Common myeloid progenitor, CD34-positive (primary cell): ENCODE results near the gene NOD2.

Experiments used
- CTCF ChIA-PET: fragments of 350-600 bp; sonication (Branson Sonifier 250); formaldehyde crosslinking; loops from one replicate; lab custom pipeline; 2021; ENCODE audit warnings: antibody characterized with exemption; lab: Charles Lee
- POLR2A ChIA-PET: fragments of 350-600 bp; sonication (Branson Sonifier 250); formaldehyde crosslinking; loops from one replicate; lab custom pipeline; 2021; ENCODE audit warnings: antibody characterized with exemption; lab: Charles Lee
- DNase-seq, 3 donors: peaks; one replicate each; pipeline versions ENCODE4 v3.0.0 to v3.0.0-alpha.2; 2013
- H3K27ac ChIP-seq, 2 experiments: 1 replicate in 1 of 2; 2 replicates in 1 of 2; pipeline ENCODE4 v1.7.0; 2013; ENCODE audit warnings: inconsistent platforms in 2 of 2, low read length in 2 of 2, mild to moderate bottlenecking in 2 of 2, low read depth in 1 of 2, moderate library complexity in 1 of 2; ENCODE audit not compliant: severe bottlenecking in 2 of 2, insufficient read depth in 1 of 2, poor library complexity in 1 of 2
- H3K27me3 ChIP-seq, 5 experiments: replicated peaks in 2 of 5; 1 replicate in 3 of 5; 2 replicates in 2 of 5; pipeline versions ENCODE4 v1.6.1 to v1.7.0; 2013; ENCODE audit warnings: low read length in 4 of 5, mild to moderate bottlenecking in 2 of 5, moderate library complexity in 2 of 5, inconsistent platforms in 1 of 5; ENCODE audit not compliant: insufficient read depth in 5 of 5, control insufficient read depth in 4 of 5
- H3K36me3 ChIP-seq, 4 experiments: 1 replicate in 2 of 4; 2 replicates in 2 of 4; pipeline versions ENCODE4 v1.6.1 to v1.7.0; 2013; ENCODE audit warnings: low read length in 3 of 4, control low read depth in 1 of 4, mild to moderate bottlenecking in 1 of 4; ENCODE audit not compliant: control insufficient read depth in 4 of 4, insufficient read depth in 4 of 4
- H3K4me1 ChIP-seq, 4 experiments: 1 replicate in 3 of 4; 2 replicates in 1 of 4; pipeline versions ENCODE4 v1.6.1 to v1.7.1; 2013; ENCODE audit warnings: low read length in 3 of 4, mild to moderate bottlenecking in 3 of 4, control low read depth in 1 of 4, inconsistent platforms in 1 of 4, moderate library complexity in 1 of 4; ENCODE audit not compliant: control insufficient read depth in 4 of 4, insufficient read depth in 4 of 4; ENCODE audit errors: control extremely low read depth in 1 of 4
- H3K4me3 ChIP-seq, 7 experiments: 1 replicate in 4 of 7; 2 replicates in 3 of 7; pipeline versions ENCODE4 v1.5.1 to v1.7.0; 2013; ENCODE audit warnings: mild to moderate bottlenecking in 7 of 7, low read length in 6 of 7, moderate library complexity in 6 of 7, inconsistent platforms in 2 of 7, low read depth in 2 of 7, control low read depth in 1 of 7; ENCODE audit not compliant: insufficient read depth in 4 of 7, control insufficient read depth in 1 of 7; ENCODE audit errors: extremely low read depth in 1 of 7
- H3K9me3 ChIP-seq, 5 experiments: 1 replicate in 4 of 5; 2 replicates in 1 of 5; pipeline versions ENCODE4 v1.6.1 to v1.7.1; 2013; ENCODE audit warnings: low read length in 4 of 5, mild to moderate bottlenecking in 2 of 5, inconsistent platforms in 1 of 5, low read depth in 1 of 5, moderate library complexity in 1 of 5; ENCODE audit not compliant: control insufficient read depth in 4 of 5, insufficient read depth in 2 of 5; ENCODE audit errors: control extremely low read depth in 1 of 5
- WGBS: methylation state at CpG from one replicate; pipeline ENCODE4 v1.1.5; 2013; ENCODE audit not compliant: insufficient coverage; 5-methylcytosine and 5-hydroxymethylcytosine counted together

Gene NOD2

DNA sequence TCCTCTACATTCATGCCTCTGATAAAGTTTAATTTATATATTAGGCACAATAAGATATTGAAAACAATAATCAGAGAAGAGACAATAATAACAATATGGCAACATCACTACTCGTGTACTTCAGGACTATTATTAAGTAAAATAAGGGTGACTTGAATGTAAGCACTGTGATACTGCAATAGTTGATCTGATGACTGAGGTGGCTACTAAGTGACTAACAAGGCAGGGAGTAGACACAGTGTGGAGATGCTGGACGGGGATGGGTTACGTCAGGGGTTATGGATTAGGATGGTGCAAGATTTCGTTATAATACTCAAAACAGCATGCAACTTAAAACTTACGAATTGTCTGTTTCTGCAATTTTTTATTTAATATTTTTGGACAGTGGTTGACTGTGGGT, 81.0 kb downstream of the NOD2 start:
- H3K4me3 ChIP-seq = no peak overlapping the region
- H3K36me3 ChIP-seq = peaks cover 13 to 60% (median 19%) of the 10 kb centered on the region in 4 experiments
- ChIA-PET CTCF (no interaction called here), POLR2A (no interaction called here)
- H3K4me1 ChIP-seq = no peaks in the 10 kb centered on the region
- peaks cover 0 to 11% (median 4%) of the 10 kb centered on the region in 5 experiments for H3K9me3 ChIP-seq
- H3K27ac ChIP-seq = no peak overlapping the region
- no peak for DNase-seq
- no peaks in the 10 kb centered on the region for H3K27me3 ChIP-seq
- 100% methylated on average over 1 of the region's 5 CpGs for WGBS

DNA sequence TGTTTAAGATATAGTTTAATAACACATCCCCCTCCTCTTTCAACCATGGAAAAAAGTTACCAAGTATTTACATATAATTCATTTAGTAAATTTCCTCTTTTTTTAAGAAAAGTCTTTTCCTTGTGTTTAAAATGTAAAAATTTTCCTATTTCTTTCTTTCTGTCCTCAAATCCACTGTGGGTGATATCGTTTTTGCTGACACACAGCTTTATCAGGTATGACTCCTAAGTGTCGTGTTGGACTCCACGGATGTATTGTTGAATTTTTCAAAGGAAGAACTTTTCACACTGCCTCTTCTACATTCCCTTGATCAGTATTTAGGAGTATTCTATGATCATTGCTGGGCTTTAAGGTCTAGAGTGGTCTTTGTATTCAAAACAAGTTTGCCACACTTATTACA, 81.6 kb downstream of the NOD2 start:
- Histone ChIP-seq H3K27ac (no peak overlapping the region), H3K27me3 (no peaks in the 10 kb centered on the region), H3K4me1 (no peaks in the 10 kb centered on the region), H3K36me3 (peaks cover 13 to 59% (median 20%) of the 10 kb centered on the region in 4 experiments), H3K9me3 (peaks cover 0 to 6% (median 0%) of the 10 kb centered on the region in 5 experiments), H3K4me3 (no peak overlapping the region)
- DNase-seq = no peak
- ChIA-PET POLR2A (no interaction called here), CTCF (no interaction called here)
- WGBS = no CpG with 5 or more reads among the region's 3 CpGs

DNA sequence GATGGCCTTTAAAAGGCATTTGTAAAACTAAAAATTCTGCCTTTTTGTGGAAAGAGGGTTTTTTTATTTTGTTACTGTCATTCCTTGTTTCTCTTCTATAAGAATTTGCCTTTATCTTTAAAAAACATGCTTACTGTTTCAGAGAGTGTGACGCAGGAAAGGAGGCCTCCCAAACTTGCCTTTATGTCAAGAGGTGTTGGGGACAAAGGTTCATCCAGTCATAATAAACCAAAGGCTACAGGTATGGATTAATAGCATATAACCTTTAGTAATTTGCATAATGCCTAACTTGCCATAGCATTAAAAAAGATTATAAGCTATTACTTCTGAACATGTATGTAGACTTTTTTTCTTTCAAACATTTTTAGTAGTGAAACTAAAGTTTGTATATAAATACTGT, 82.6 kb downstream of the NOD2 start:
- no peak for DNase-seq
- Histone ChIP-seq H3K4me1 (peaks cover 0 to under 1% (median 0%) of the 10 kb centered on the region in 4 experiments), H3K4me3 (no peak overlapping the region), H3K27me3 (no peaks in the 10 kb centered on the region), H3K36me3 (peaks cover 9 to 55% (median 21%) of the 10 kb centered on the region in 4 experiments), H3K9me3 (no peaks in the 10 kb centered on the region), H3K27ac (no peak overlapping the region)
- CTCF ChIA-PET = interaction anchor here (1.0 to 2.5 kb wide), 5 partner anchors 8 to 31 kb away, joined by 3 to 8 read pairs (median 4); no protein-coding TSS in a partner anchor
- no CpG with 5 or more reads among the region's 1 CpG for WGBS
- POLR2A ChIA-PET = no interaction called here

DNA sequence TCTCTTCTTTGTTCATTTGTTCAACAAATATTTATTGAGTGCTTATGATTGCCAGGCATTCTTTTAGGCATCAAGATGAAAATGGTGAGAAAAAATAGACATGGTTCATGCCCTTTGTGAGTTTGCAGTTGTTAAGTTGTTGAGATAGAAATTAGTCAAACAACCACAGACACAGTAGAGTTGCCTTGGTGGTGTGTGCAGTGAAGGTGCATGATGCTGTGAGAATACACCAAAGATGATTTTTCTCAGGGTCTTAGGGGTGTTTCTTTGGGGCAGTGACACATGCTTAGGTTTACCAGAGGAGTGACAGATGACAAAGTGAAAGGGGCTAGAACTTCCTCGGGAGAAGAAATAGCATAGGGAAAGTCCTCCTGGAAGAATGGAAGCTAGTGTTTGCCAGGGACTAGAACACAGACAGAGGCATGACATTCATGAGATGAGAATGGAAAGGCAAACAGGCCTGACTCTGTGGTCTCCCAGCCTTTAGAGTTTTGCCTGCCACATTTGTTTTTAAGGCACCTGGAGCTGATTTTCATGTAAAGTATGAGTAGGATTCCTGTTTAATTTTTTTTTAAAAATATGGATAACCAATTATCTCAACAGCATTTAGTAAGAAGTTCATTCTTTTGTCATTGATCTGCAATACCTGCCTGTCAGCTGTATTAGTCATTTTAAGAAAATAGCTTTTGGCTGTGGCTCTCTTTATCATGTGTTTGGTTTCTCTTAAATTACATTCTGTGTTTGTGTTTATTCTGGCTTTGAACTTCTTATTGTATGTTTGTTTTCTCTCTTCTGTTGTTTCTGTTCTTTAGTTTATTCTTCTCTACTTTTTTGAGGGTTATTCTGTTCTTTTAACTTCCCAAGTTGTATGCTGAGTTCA, 85.1 kb downstream of the NOD2 start:
- no peak overlapping the region for H3K4me3 ChIP-seq
- CTCF ChIA-PET = no interaction called here
- 100% methylated on average over 1 of the region's 1 CpG for WGBS
- H3K9me3 ChIP-seq = no peaks in the 10 kb centered on the region
- POLR2A ChIA-PET = no interaction called here
- DNase-seq = no peak
- no peaks in the 10 kb centered on the region for H3K27me3 ChIP-seq
- H3K27ac ChIP-seq = no peak overlapping the region
- peaks cover 0 to 5% (median 2%) of the 10 kb centered on the region in 4 experiments for H3K4me1 ChIP-seq
- H3K36me3 ChIP-seq = peaks cover 12 to 62% (median 28%) of the 10 kb centered on the region in 4 experiments

DNA sequence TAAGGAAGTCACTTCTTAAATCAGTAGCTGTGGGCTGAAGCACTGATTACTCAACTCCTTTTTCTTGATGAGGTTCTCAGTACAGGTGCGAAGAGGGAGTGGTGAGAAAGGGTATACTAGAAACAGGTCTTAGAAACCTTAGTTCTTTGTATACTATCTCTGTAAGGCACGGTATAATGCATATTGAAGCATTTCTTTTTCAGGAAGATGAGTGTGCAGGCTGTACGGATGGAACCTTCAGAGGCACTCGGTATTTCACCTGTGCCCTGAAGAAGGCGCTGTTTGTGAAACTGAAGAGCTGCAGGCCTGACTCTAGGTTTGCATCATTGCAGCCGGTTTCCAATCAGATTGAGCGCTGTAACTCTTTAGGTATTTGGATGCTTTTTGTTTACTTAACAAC, 87.6 kb downstream of the NOD2 start:
- WGBS = 100% methylated on average over 3 of the region's 7 CpGs
- CTCF ChIA-PET = interaction anchor here (0.8 to 2.1 kb wide), 4 partner anchors 24 to 61 kb away, joined by 3 to 7 read pairs (median 4); no protein-coding TSS in a partner anchor
- no peaks in the 10 kb centered on the region for H3K27me3 ChIP-seq
- no peaks in the 10 kb centered on the region for H3K9me3 ChIP-seq
- peak in 2 of 3 donors; percentile 32 to 35 for DNase-seq
- H3K4me1 ChIP-seq = peaks cover 0 to 5% (median 2%) of the 10 kb centered on the region in 4 experiments
- no peak overlapping the region for H3K4me3 ChIP-seq
- peaks cover 16 to 74% (median 34%) of the 10 kb centered on the region in 4 experiments for H3K36me3 ChIP-seq
- POLR2A ChIA-PET = no interaction called here
- H3K27ac ChIP-seq = no peak overlapping the region

- H3K27me3 ChIP-seq = no peaks in the 10 kb centered on the region
- no peak overlapping the region for H3K4me3 ChIP-seq
- H3K36me3 ChIP-seq = peaks cover 16 to 71% (median 34%) of the 10 kb centered on the region in 4 experiments
- 44% methylated on average over 3 of the region's 3 CpGs for WGBS
- ChIA-PET POLR2A (no interaction called here), CTCF (interaction anchor here (0.7 to 2.1 kb wide), 5 partner anchors 24 to 61 kb away, joined by 3 to 7 read pairs (median 3); no protein-coding TSS in a partner anchor)
- H3K4me1 ChIP-seq = peaks cover 0 to 5% (median 2%) of the 10 kb centered on the region in 4 experiments
- no peaks in the 10 kb centered on the region for H3K9me3 ChIP-seq
- no peak overlapping the region for H3K27ac ChIP-seq
- DNase-seq = no peak
Observed at GRCh38 chr16:50781518-50781917, 88.1 kb downstream of the NOD2 start.
